Smooth muscle cell of the brain vasculature (primary cell): ENCODE results near the gene RNF182.
"Not testable (repeated sequence)": the region's sequence is repeated elsewhere in the genome, so short reads cannot be mapped to it uniquely, and the experiment has no call there.

Experiments
- DNase-seq: peaks from one replicate; pipeline ENCODE4 v3.0.0-alpha.2; 2012; ENCODE audit warnings: low read depth, low spot score

Gene RNF182

DNA sequence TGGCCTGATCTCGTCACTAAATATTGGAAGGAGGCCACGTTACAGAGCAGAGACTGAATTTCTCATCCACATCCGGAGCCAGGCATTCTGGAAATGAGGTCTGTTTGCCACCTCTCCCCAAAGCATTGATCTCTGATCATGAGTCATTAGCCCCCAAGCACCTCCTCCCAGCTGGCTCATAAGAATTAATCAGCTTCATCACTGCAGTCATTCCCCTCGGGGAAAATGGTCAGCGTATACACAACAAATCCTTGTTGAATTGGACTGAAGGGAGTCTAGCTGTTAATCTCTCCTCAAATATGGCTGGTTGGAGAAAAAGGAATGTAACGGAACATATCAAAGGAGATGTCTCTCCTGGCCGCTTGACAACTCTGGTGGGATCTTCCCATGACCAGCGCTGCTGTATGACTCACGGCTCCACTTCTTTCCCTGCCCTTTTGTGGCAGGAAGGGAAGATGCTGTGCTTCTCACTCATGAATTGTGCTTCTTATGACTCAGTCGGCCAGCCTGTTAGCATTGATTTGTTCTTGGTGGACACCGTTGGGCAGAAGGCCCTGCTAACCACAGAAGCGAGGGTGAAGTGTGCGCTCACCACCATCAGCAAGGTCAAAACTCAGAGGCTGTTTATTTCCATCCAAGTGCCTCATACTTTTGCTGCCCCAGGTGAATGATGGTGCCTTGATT is 76.7 kb downstream of the RNF182 start:
- peak; percentile 82 for DNase-seq

DNA sequence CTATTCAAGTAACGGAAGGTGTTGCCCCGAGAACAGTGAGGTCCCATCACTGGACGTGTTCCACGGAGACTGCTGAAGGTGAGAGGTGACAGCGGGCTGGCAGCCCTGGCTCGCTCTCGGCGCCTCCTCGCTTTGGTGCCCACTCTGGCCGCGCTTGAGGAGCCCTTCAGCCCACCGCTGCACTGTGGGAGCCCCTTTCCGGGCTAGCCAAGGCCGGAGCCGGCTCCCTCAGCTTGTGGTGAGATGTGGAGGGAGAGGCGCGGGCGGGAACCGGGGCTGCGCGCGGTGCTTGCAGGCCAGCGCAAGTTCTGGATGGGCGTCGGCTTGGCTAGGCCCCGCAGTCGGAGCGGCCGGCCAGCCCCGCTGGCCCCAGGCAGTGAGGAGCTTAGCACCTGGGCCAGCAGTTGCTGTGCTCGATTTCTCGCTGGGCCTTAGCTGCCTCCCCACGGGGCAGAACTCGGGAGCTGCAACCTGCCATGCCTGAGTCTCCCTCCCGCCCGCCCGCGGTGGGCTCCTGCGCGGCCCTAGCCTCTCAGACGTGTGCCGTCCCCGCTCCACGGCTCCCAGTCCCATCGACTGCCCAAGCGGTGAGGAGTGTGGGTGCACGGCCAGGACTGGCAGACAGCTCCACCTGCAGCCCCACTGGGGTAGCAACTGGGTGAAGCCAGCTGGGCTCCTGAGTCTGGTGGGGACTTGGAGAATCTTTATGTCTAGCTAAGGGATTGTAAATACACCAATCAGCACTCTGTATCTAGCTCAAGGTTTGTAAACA is 77.6 kb downstream of the RNF182 start:
- no peak for DNase-seq

DNA sequence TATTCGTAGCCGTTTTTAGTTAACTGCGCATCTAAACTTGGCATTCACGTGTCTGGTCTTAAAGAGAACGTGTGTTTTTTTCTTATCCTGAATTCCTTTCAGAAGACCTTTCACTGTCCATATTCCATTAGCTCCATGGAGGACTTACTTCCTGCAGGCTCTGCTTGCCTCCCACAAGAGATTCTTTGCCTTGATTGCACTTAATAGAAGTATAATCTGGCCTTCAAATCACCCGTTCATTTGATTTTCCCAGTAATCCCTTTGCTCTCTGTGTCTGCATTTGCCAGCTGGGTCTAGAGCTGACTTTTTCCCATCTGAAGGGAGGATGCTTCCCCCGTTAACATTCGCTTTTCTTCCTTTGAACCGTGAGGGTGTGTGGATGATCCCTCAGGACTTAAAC is 79.5 kb downstream of the RNF182 start:
- DNase-seq, result no peak

DNA sequence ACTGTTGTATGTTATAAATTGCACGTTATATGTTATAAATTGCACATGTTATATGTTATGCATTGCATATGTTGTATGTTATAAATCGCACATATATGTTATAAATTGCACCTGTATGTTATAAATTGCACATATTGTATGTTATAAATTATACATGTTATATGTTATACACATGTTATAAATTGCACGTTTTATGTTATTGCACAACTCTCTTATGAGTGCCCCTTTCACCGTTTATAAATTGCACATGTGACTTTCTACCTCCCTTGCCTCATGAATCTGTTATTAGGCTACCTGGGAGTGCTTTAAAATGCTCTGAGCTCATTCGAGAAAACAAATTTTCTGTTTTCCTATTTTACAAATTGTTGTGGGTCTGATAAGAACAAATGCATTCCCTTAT is 84.1 kb downstream of the RNF182 start:
- no peak for DNase-seq

DNA sequence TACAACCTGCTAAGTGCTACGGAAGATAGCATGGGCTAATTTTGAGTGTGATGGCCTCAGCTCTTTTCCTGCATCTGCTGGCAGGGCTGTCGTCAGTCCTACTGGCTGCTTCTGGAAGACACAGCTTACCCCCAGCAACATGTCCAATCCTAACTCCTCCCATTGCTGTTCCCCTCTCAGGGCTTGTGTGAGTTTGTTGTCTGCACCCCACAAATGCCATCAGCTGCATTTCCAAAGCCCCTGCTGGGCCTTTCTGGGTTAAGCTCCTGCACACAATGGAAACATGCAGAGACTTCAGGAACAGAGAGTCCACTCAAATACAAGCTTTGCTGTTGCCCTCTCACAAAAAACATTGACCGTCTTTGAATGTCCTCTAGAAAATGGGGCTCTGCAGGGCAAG is 84.7 kb downstream of the RNF182 start:
- no peak for DNase-seq

DNA sequence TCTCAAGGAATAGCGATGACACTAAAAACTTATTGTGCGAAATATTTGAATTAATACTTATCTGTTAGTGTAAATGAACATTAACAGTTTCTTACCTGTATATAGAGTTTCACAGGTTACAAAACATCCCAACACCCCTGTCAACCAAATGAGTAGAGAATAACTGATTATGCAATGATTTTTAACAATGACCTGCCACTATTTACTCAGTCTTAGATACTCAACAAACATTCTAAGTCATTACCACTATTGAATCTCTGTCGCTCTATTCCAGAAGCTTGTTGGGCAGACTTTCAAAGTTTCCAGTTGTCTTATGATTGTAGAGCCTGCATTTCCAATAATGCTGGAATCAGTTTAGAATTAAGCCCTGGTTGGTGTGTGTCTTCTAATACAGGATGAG is 85.5 kb downstream of the RNF182 start:
- DNase-seq, result no peak

GRCh38 chr6:14012313-14013030 is 87.7 kb downstream of the RNF182 start:
- no peak for DNase-seq

GRCh38 chr6:14015964-14016363 is 91.2 kb downstream of the RNF182 start:
- DNase-seq, result no peak

DNA sequence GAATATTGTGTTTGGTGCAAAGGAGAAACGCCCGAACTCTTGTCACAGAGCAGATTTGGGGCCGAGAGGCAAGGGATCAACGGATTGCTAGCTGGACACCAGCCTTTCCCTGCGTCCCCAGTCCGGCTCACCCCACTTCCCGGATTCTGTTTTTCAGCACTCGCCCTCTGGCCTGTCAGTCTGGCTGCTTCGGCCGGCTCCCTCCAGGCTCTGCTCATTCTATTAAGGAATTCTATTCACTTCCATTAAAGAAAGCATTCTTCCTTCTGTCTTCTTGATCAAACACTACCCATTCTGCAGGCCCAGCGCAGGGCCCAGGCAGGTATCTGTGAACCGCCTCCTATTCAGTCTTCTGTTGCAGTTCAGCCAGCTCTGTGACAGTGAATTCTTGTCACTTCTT is 91.7 kb downstream of the RNF182 start:
- no peak for DNase-seq

GRCh38 chr6:14016935-14017625 is 92.3 kb downstream of the RNF182 start:
- DNase-seq, result no peak

- no peak for DNase-seq
Observed at GRCh38 chr6:14017626-14018475, 93.1 kb downstream of the RNF182 start.

- not testable (repeated sequence) for DNase-seq
Observed at GRCh38 chr6:14018559-14018958, 93.8 kb downstream of the RNF182 start.

- no peak for DNase-seq
Observed at GRCh38 chr6:14020551-14020950, 95.8 kb downstream of the RNF182 start.

DNA sequence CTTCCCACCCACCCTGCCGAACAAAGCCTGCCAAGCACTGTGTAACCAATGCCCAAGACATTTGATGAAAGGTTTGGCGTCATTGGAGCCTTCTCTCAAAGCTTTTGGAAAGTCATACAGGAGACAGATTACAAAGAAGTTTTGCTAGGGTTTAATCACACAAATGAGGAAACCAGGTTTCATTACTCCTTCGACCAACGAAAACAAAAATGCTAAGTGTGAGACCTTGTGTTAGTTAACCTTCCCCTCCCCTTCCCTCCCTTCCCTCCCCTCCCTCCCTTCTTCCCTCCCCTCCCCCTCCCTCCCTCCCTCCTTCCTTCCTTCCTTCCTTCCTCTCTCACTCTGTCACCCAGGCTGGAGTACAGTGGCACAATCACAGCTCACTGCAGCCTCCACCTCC is 96.7 kb downstream of the RNF182 start:
- DNase-seq, result no peak

DNA sequence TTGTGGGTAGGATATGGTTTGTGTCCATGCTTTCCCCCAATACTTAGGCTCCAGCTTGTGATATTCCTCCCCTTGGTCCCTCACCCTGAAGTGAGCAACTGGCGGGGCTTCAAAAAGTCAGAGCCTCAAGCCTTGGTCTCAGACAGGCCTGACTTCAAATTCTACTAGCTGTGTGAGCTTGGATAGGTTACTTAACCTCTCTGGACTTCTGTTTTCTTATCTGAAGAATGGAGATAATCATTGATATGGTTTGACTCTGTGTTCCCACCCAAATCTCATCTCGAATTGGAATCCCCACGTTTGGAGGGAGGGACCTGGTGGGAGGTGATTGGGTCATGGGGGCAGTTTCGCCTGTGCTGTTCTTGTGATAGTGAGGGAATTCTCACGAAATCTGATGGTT is 97.9 kb downstream of the RNF182 start:
- DNase-seq, result no peak

GRCh38 chr6:14023855-14024254 is 99.1 kb downstream of the RNF182 start:
- DNase-seq, result no peak

GRCh38 chr6:14025160-14025559 is 100.4 kb downstream of the RNF182 start:
- no peak for DNase-seq

GRCh38 chr6:14026831-14027539 is 102.2 kb downstream of the RNF182 start:
- DNase-seq, result no peak

DNA sequence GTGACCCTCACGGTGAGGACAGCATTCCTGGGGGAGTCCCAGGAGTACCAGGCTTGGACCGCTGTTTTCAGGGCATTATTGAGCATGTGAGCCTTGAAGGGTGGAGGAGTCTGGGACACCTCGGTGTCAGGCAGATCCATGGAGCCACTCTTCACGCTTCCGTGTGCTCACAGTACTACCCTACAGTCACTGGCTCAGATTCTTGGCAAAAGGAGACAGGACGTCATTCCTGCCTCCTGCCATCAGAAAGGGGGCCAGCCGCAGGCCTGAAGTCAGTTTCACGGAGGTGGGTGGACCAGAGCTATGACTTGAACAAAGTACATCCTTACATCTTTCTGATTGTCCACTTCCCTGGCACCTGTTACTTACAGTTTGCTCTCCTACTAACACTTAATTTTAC is 103.9 kb downstream of the RNF182 start:
- no peak for DNase-seq

GRCh38 chr6:14029605-14030004 is 104.9 kb downstream of the RNF182 start:
- DNase-seq, result no peak
